ENCODE data around the gene KCNC3.
"Not testable (repeated sequence)": the region's sequence is repeated elsewhere in the genome, so short reads cannot be mapped to it uniquely, and the experiment has no call there.

The KCNC3 gene

DNA sequence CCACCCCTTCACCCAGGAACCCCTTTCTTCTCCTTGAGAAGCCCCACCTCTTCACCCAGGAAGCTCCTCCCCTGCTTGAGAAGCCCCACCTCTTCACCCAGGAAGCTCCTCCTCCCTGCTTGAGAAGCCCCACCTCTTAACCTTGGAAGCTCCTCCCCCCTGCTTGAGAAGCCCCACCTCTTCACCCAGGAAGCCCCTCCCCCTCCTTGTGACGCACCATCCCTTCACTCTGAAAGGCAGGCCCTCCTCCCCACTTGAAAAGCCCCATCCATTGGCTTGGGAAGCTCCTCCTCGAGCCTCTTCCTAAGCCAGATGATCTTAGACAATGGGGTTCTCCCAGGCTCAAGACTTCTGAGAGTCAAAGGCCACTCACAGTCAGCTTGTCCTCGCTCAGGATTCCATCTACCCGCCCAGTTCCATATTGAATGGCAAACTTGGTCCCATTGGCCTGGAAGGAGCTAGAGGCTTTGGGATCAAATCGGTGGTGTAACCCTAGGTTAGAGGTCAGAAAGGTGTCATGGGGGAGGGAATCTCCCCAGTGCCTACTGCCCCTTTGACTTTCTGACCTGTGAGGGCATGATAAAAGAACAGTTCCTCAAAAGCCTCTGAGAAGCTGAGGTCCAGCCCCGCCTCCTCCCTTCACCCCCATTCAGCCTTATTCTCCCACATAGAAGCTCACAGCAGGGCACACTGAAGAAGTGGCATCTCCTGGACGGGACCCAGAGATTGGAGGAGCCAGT is 32.3 kb upstream of the KCNC3 start:
- no peak for DNase-seq (ENCODE audit: extremely low read depth, low read depth)
- TF ChIP-seq, protein P1, sequence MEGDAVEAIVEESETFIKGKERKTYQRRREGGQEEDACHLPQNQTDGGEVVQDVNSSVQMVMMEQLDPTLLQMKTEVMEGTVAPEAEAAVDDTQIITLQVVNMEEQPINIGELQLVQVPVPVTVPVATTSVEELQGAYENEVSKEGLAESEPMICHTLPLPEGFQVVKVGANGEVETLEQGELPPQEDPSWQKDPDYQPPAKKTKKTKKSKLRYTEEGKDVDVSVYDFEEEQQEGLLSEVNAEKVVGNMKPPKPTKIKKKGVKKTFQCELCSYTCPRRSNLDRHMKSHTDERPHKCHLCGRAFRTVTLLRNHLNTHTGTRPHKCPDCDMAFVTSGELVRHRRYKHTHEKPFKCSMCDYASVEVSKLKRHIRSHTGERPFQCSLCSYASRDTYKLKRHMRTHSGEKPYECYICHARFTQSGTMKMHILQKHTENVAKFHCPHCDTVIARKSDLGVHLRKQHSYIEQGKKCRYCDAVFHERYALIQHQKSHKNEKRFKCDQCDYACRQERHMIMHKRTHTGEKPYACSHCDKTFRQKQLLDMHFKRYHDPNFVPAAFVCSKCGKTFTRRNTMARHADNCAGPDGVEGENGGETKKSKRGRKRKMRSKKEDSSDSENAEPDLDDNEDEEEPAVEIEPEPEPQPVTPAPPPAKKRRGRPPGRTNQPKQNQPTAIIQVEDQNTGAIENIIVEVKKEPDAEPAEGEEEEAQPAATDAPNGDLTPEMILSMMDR (IDR thresholded peaks at IDR 0.05; ENCODE audit: low read depth, low read length, missing control alignments): no peak

DNA sequence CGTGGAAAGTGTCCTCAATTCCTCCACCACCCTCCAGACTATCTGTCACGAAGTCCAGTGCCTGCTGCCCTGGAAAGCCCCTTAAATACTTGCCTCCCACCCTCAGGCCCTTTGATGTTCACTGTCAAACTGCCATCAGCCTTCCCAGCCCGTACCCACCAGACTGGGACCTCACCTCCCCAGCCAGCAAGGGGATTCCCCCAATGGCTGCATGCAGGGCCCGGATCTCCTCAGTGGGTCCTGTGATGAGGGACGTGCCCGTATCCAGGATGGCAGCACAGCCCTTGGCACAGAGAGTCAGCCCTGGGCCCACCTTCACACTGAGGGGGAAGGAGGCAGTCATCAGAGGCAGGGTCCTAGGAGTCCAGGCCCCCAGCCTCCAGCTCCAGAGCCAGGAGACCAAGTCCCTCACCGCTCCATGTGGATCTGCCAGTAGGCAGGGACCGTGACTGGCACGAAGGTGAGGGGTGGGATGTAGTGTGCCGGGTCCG is 30.2 kb upstream of the KCNC3 start:
- TF ChIP-seq, protein P1 (IDR thresholded peaks at IDR 0.05; ENCODE audit: low read depth, low read length, missing control alignments): no peak
- DNase-seq (ENCODE audit: extremely low read depth, low read depth): no peak
- no peak overlapping the region for H3K4me3 ChIP-seq (replicated peaks; ENCODE audit: low read depth, low read length)

More for the DNA sequence above, 32.3 kb upstream of the KCNC3 start:
- no peak overlapping the region for H3K4me3 ChIP-seq (replicated peaks; ENCODE audit: low read depth, low read length)

- no peak for DNase-seq (ENCODE audit: extremely low read depth, low read depth)
- TF ChIP-seq, protein P1 (IDR thresholded peaks at IDR 0.05; ENCODE audit: low read depth, low read length, missing control alignments): no peak
- no peak overlapping the region for H3K4me3 ChIP-seq (replicated peaks; ENCODE audit: low read depth, low read length)
Measured at GRCh38 chr19:50358483-50359327, 29.5 kb upstream of the KCNC3 start.

GRCh38 chr19:50357178-50358100 is 28.3 kb upstream of the KCNC3 start:
- DNase-seq (ENCODE audit: extremely low read depth, low read depth): no peak
- H3K4me3 ChIP-seq (replicated peaks; ENCODE audit: low read depth, low read length): peak overlapping the region; percentile 20
- TF ChIP-seq, protein P1 (IDR thresholded peaks at IDR 0.05; ENCODE audit: low read depth, low read length, missing control alignments): peak; percentile 81

DNA sequence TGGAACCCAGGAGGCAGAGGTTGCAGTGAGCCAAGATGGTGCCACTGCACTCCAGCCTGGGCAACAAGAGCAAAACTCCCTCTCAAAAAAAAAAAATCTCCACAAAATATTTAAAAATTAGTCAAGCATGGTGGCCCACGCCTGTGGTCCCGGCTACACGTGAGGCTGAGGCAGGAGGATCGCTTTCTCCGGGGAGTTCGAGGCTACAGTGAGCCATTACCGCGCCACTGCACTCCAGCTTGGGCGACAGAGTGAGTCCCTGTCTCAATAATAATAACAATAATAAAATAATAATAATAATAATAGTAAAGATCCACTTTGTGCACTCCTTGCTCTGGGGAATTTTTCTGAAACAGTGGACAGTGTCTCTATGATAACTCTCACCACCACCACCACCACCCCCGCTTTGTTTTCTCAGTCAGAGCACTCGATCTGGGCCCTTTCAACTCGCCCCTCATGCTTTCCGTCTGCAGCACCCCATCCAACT is 27.6 kb upstream of the KCNC3 start:
- TF ChIP-seq, protein P1 (IDR thresholded peaks at IDR 0.05; ENCODE audit: low read depth, low read length, missing control alignments): no peak
- H3K4me3 ChIP-seq (replicated peaks; ENCODE audit: low read depth, low read length): no peak overlapping the region
- DNase-seq (ENCODE audit: extremely low read depth, low read depth): no peak

DNA sequence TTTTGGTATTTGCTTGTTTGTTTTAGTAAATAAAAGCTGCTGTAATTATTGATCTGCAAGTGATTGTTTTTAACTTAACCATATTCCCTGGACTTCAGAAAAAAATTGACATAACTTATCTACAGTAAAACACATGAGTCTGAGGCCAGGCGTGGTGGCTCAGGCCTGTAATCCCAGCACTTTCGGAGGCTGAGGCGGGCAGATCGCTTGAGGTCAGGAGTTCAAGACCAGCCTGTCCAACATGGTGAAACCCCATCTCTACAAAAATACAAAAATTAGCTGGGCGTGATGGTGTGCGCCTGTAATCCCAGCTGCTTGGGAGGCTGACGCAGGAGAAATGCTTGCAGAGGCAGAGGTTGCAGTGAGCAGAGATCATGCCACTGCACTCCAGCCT is 24.3 kb upstream of the KCNC3 start:
- not testable (repeated sequence) for DNase-seq (ENCODE audit: extremely low read depth, low read depth); H3K4me3 ChIP-seq (replicated peaks; ENCODE audit: low read depth, low read length)

Data from HFF-Myc (cell line).